Right renal pelvis (tissue), 4 donors: Measurements from ENCODE around the gene B3GALT5. TPM values are rescaled to one million over a fixed set of nuclear protein-coding genes. Genes with fewer than 3 reads are reported as not detected.

ENCODE experiments used
- DNase-seq, 4 donors: peaks; one replicate each; pipeline ENCODE4 v3.0.0-alpha.2; 2013; ENCODE audit warnings: low read depth in 4 of 4, low spot score in 3 of 4, missing footprints in 1 of 4
- polyA plus RNA-seq, 4 donors: library from polyadenylated mRNA; unstranded; fragments of 120-200 nt; gene quantifications; one replicate each; pipeline ENCODE4 v1.2.1, GENCODE V29; 2013; ENCODE audit not compliant: insufficient read length in 4 of 4

B3GALT5 gene
- polyA plus RNA-seq, 4 donors: 1.4 to 1.9 (median 1.5) TPM

- no peak for DNase-seq
These were observed 28.0 kb downstream of the B3GALT5 start for GRCh38 chr21:39640754-39641153.

- no peak for DNase-seq
These were observed 29.2 kb downstream of the B3GALT5 start for GRCh38 chr21:39641827-39642450.

- DNase-seq: no peak
These were observed 31.4 kb downstream of the B3GALT5 start for GRCh38 chr21:39644062-39644560.

- DNase-seq: no peak
These were observed 32.6 kb downstream of the B3GALT5 start for GRCh38 chr21:39645331-39645730.

- no peak for DNase-seq
These were observed 34.7 kb downstream of the B3GALT5 start for GRCh38 chr21:39647476-39647875.

- no peak for DNase-seq
These were observed 36.1 kb downstream of the B3GALT5 start for GRCh38 chr21:39648879-39649278.

GRCh38 chr21:39649526-39649925 lies 36.8 kb downstream of the B3GALT5 start:
- DNase-seq: no peak

- no peak for DNase-seq
These were observed 37.6 kb downstream of the B3GALT5 start for GRCh38 chr21:39650306-39650705.

GRCh38 chr21:39650801-39651200 lies 38.1 kb downstream of the B3GALT5 start:
- DNase-seq: no peak

- DNase-seq: no peak
These were observed 38.5 kb downstream of the B3GALT5 start for GRCh38 chr21:39651206-39651605.

GRCh38 chr21:39654951-39655350 lies 42.2 kb downstream of the B3GALT5 start:
- no peak for DNase-seq

GRCh38 chr21:39655589-39655988 lies 42.8 kb downstream of the B3GALT5 start:
- DNase-seq: no peak

- DNase-seq: no peak
These were observed 43.5 kb downstream of the B3GALT5 start for GRCh38 chr21:39656209-39656608.

- DNase-seq: no peak
These were observed 44.5 kb downstream of the B3GALT5 start for GRCh38 chr21:39657091-39657689.

GRCh38 chr21:39658066-39658465 lies 45.3 kb downstream of the B3GALT5 start:
- no peak for DNase-seq

GRCh38 chr21:39659070-39659815 lies 46.5 kb downstream of the B3GALT5 start:
- no peak for DNase-seq

- DNase-seq: peak in 1 of 4 donors; percentile 38
These were observed 47.6 kb downstream of the B3GALT5 start for GRCh38 chr21:39660191-39660980.

- no peak for DNase-seq
These were observed 48.4 kb downstream of the B3GALT5 start for GRCh38 chr21:39661121-39661520.

- DNase-seq: no peak
These were observed 49.0 kb downstream of the B3GALT5 start for GRCh38 chr21:39661740-39662139.

- no peak for DNase-seq
These were observed 49.7 kb downstream of the B3GALT5 start for GRCh38 chr21:39662411-39662953.

GRCh38 chr21:39663066-39663465 lies 50.3 kb downstream of the B3GALT5 start:
- DNase-seq: no peak
